Astrocyte of the hippocampus (primary cell): ENCODE results near the gene SETD3.

ENCODE experiments used
- DNase-seq: peaks from one replicate; pipeline ENCODE4 v3.0.0; 2011; ENCODE audit warnings: low read depth, low spot score

Gene SETD3

DNA sequence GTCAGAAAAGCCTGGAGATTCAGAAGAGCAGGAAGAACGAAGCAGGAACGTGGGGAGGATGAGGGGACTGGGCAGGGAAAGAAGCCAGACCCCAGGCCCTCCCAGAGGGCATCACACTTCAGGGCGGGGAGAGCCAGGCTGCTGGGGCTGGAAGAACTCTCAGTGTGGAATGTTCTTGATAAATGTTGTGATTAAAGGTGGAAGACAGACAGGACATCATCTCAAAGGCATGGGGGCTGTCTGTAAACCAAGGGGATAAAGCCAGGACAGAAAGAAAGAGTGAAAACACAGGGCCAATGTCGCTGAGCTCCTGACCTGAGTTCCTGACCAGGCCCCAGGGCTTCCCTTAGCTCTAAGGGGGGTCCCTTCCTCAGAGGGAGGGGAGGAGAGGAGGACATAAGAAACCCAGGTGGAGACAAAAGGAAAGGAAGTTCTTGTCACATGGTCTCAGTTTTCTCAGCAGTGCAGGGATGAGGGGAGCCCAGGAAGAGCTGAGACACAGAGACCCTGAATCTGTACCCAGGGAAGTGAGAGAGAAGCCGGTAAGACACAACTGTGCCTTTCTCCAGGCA, 56.3 kb downstream of the SETD3 start:
- no peak for DNase-seq

- no peak for DNase-seq
Measured at GRCh38 chr14:99423434-99423833, 57.2 kb downstream of the SETD3 start.

DNA sequence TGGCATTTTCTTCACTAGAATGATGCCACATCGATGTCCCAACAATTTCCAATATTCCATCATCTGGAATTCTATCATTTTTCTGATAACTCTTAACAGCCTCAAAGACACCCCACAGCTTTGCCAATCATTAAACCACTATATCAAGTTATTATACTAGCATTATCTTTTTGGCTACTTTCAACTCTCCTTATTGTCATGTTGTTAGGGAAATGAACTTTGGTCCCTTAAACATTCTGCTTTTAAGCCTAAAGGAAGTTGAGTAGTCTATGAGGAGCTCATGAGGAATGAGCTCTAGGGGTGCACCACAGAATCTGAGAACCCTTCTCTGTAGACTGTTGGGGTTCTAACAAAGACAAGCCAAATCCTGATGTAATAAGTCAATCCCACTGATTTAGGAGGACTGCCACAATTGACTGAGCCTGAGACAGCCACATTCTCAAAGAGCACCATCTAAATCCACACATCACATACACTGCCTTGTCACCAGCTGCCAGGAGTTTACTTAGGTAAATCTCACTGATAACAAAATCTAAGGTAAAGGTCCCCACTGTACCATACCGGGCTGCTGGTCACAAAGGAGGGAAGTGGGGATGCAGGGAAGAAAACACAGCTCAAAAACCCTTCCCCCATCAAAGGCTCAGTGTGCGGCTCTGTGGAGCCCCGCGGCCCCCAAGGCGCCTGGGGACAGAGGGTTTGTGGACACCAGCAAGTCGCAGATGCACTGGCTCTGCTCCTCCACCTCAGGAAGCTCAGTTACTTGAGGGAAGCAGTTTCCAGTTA, 58.2 kb downstream of the SETD3 start:
- no peak for DNase-seq

DNA sequence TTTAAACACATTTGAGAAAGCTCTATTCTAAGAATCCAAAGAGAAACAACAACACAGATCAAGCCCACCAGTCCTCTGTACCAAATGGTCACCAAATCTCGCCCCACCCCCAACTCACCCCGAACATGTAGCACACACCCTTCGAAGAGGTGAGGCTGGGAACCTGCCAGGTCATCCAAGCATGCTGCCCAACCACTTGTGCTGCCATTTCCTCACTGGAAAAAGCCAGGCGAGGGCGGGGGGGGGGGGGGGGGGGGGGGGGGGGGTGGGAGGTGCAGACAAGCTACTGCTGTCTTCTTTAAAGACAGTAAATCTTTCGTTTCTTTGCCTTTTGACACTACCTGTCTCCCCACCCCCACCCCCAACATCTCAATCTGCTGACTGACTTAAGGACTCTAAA, 59.9 kb downstream of the SETD3 start:
- peak; percentile 26 for DNase-seq

DNA sequence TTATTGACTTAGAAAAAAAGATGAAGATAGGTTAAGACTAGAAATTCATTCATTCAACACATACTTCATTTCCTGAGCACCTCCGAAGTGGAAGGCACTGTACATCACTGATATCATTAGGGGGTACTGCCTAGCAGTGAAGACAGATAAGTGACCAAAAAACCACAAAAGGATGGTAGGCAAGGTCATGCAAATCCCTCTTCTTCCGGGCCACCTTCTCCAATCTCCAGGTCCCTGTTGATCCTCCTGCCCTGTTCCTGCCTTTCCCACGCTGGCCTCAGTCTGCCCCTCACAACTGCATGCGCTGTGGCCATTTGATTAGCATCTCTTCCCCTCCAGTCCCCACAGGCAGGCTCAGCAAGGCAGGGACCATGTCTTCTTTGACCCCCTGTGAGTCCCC, 60.8 kb downstream of the SETD3 start:
- no peak for DNase-seq

DNA sequence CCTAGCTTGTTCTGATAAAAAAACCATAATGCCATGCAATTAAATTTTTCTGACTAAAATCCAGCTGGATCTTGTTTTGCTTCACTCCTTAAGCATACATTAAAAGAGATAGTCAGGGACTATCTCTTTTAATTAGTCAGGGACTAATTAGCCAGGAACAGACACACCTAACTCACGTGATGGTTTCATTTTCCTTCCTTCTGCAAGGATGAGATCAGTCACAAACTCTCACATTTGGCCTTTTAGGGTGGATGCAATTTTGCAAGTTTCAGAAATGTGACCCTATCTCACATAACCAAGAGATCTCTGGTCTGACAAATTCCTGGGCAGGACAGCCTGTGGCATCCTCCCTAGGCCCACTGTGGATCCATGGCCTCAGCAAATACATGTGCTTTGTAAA, 62.4 kb downstream of the SETD3 start:
- no peak for DNase-seq

DNA sequence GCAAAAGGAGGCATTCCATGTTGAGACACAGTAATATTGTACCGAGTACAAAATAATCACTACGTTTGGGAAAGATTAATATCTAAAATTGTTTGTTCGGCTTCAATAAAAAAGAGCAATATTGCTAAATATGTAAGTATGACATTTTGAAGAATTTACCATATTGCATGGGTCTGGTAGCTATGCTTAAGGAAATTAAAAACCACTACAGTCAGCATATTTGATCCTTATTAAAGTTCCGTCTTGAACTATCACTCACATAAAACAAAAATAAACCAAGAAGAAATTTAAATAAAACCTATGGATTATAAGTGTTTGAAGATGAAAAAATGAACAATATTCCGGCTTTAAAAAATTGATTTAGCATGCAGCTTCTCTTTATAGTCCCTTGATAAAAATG, 63.8 kb downstream of the SETD3 start:
- no peak for DNase-seq

GRCh38 chr14:99415496-99416281, 65.0 kb downstream of the SETD3 start:
- DNase-seq, result peak; percentile 88

DNA sequence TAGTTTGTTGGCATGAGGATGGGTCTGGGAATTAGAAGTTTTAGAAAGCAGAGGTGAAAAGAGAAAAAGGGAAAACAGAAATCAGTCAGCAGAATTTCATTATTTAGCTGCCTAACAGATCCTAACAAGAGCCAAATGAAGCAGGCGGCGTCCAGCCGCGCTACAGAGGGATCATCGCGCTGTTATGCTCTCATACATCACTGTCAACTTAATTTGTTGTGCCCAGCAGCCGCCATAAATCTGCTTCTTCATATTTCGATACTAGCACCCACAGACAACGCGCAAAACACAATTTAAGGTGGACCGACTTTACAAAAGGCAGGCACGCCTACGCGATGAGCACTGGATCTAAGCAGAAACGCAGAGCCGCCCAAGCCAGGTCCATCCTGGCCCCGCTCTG, 66.7 kb downstream of the SETD3 start:
- DNase-seq, result no peak

GRCh38 chr14:99413172-99413571, 67.5 kb downstream of the SETD3 start:
- no peak for DNase-seq

GRCh38 chr14:99412117-99413061, 68.3 kb downstream of the SETD3 start:
- DNase-seq, result peak; percentile 60

DNA sequence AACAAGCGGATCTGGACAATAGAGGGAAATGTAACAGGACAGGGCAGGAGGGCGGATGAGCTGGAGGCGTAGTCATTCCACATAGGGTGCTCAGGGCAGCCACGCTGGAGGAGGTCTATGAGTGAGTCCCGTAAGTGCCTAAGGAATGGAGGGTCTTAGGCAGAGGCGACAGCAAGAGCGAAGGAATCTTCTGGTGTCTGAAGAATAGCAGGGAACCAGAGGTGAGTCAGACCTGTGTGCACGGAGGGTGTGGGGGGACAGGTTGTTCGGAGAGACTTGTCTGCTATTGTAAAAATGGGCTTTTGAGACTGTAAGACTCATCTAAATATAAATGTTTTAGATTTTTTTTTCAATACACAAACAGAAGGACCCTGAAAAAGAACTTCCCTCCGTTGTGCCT, 70.6 kb downstream of the SETD3 start:
- DNase-seq, result no peak

DNA sequence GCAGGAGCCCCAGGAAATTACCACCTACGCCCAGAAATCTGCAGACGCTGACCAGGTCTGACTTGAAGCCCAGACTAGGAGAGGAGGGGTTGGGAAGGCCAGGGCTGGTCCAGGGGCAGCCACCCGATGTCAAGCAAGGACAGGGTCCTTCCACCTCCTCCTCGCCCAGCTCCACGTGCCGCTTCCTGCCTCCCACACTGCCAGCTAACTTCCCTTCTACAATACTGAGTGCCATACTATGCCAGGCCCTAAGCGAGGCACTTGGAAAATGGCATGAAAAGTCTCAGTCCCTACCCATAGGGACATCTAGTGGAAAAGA, 71.7 kb downstream of the SETD3 start:
- DNase-seq, result no peak

- DNase-seq, result no peak
Measured at GRCh38 chr14:99408286-99408970, 72.2 kb downstream of the SETD3 start.

- DNase-seq, result no peak
Measured at GRCh38 chr14:99407416-99407815, 73.2 kb downstream of the SETD3 start.

DNA sequence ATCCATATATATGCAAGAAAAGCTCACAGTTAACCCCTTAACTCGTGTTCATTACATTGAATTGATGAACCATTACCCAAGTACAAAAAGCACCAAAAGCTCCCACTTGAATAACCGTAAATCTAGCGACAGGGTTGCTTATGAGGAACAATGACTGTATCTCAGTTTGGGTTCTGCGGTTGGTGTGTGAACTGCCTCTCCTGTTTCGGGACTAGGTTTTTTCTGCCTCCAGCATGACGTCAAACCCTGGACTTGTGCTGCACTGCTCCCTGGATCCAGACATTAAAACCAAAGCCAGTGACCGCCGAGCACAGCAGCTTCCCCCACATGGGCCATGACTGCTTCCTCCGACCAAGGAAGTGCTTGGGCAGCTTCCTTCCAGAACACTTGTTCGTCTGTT, 77.7 kb downstream of the SETD3 start:
- no peak for DNase-seq

DNA sequence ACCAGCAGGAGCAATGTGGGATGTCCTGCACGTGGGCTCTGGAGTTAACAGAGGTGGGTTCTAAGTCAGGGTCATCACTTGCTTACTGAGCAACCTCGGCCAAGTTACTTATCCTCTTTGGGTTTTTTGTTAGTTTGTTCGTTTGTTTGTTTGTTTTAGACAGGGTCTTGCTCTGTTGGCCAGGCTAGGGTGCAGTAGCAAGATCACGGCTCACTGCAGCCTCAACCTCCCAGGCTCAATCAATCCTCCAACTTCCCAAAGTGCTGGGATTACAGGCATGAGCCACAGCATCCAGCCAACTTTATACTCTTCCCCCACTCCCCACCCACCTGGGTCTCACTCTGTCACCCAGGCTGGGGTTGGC, 78.4 kb downstream of the SETD3 start:
- DNase-seq, result no peak

DNA sequence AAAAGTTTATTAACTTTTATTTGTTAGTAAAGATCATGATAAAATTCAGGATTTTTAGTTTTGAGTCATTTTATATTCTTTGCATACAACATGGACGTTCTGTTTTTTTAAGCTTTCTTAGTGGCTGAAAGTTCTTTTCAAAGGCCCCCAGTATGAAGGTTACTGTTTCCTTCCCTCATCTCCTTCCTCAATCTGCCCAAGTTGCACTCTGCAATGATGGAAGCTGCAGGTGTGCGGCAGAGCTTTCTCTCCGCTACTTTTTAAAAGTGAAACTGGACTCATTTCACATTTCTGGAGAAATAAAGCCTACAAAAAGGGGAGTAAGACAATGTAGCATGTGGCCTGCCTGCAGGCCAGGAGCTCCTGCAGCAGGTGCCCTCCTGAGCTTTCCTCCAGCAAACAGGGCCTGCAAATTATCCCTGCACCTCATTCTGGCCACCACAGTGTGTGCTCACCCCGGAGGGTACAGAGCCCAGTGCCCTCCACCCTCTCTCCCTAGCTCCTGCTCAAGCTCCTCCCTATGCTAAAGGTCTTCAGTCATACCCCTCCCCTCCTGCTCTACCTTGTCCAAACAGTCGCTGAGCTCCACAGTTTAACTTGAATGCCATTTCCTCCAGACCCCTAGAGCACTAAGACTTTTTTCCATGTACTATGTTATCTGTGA, 78.9 kb downstream of the SETD3 start:
- DNase-seq, result no peak

- DNase-seq, result no peak
Measured at GRCh38 chr14:99401211-99401610, 79.4 kb downstream of the SETD3 start.

DNA sequence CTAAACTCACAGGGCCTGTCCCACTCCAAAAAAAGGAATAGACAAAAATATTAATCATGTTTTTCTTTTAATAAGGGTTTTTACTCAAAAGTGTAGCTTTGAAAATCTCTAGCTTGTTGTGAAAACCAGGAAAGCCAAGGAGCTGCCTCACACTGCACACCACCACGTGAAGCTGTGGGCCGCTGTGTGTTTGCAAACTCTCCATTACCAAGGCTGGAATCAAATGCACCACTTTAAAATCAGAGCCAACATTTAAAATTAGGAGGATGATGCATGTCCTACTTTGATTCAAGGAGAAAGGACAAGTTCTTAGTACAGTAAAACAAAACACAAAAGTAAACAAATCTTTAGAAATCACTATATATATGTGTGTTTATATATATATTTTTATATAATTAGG, 83.0 kb downstream of the SETD3 start:
- no peak for DNase-seq
